Measurements from ENCODE around the gene ALKBH3. TPM values are rescaled to one million over a fixed set of nuclear protein-coding genes. Genes with fewer than 3 reads are reported as not detected.

The ALKBH3 gene
- total RNA-seq, 1 donor from 2014 or later: 25.4 TPM

DNA sequence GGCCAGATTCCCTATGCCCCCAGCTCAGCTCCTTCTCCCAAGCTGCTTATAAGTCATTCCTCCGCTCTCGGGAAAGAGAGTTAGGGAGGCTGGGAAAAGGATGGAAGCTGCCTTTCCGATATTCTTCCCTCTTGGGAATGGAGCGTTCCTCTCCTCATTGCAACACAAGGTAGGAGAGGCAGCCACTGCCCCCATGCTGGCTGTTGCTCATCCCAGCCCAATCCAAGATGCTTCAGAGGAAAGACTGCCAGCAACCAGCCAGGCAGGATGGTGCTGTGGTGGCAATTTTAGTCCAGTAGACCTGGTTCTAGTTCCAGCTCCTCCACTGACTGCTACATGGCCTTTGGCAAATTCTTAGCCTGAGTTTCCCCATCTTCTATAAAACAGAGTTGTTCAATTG, 48.1 kb downstream of the ALKBH3 start:
- H3K4me1 Mint-ChIP-seq: peaks cover 24% of the 10 kb centered on the region
- H3K9me3 Mint-ChIP-seq: no peaks in the 10 kb centered on the region
- TF ChIP-seq, protein P1, sequence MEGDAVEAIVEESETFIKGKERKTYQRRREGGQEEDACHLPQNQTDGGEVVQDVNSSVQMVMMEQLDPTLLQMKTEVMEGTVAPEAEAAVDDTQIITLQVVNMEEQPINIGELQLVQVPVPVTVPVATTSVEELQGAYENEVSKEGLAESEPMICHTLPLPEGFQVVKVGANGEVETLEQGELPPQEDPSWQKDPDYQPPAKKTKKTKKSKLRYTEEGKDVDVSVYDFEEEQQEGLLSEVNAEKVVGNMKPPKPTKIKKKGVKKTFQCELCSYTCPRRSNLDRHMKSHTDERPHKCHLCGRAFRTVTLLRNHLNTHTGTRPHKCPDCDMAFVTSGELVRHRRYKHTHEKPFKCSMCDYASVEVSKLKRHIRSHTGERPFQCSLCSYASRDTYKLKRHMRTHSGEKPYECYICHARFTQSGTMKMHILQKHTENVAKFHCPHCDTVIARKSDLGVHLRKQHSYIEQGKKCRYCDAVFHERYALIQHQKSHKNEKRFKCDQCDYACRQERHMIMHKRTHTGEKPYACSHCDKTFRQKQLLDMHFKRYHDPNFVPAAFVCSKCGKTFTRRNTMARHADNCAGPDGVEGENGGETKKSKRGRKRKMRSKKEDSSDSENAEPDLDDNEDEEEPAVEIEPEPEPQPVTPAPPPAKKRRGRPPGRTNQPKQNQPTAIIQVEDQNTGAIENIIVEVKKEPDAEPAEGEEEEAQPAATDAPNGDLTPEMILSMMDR (conservative IDR thresholded peaks at IDR 0.05): no peak
- no peaks in the 10 kb centered on the region for H3K27me3 Mint-ChIP-seq (ENCODE audit: low read depth)
- no peaks in the 10 kb centered on the region for H3K36me3 Mint-ChIP-seq (ENCODE audit: low read depth)
- H3K4me3 Mint-ChIP-seq: peak overlapping the region; percentile 40
- H3K27ac Mint-ChIP-seq (ENCODE audit: unreplicated experiment): no peak overlapping the region
- no peak for DNase-seq (ENCODE audit: low read depth, low spot score)

- Mint-ChIP-seq H3K36me3 (ENCODE audit: low read depth) (no peaks in the 10 kb centered on the region), H3K4me1 (peaks cover 26% of the 10 kb centered on the region), H3K27me3 (ENCODE audit: low read depth) (peaks cover 2% of the 10 kb centered on the region), H3K4me3 (no peak overlapping the region), H3K27ac (ENCODE audit: unreplicated experiment) (peak overlapping the region; percentile 96), H3K9me3 (no peaks in the 10 kb centered on the region)
- DNase-seq (ENCODE audit: low read depth, low spot score): no peak
- TF ChIP-seq, protein P1 (conservative IDR thresholded peaks at IDR 0.05): no peak
Observed at GRCh38 chr11:43930868-43931716, 50.5 kb downstream of the ALKBH3 start.

- Mint-ChIP-seq H3K4me3 (no peak overlapping the region), H3K27ac (ENCODE audit: unreplicated experiment) (no peak overlapping the region), H3K36me3 (ENCODE audit: low read depth) (no peaks in the 10 kb centered on the region), H3K27me3 (ENCODE audit: low read depth) (peaks cover 2% of the 10 kb centered on the region), H3K4me1 (peaks cover 23% of the 10 kb centered on the region), H3K9me3 (no peaks in the 10 kb centered on the region)
- TF ChIP-seq, protein P1 (conservative IDR thresholded peaks at IDR 0.05): no peak
- no peak for DNase-seq (ENCODE audit: low read depth, low spot score)
Observed at GRCh38 chr11:43931717-43932039, 51.0 kb downstream of the ALKBH3 start.

DNA sequence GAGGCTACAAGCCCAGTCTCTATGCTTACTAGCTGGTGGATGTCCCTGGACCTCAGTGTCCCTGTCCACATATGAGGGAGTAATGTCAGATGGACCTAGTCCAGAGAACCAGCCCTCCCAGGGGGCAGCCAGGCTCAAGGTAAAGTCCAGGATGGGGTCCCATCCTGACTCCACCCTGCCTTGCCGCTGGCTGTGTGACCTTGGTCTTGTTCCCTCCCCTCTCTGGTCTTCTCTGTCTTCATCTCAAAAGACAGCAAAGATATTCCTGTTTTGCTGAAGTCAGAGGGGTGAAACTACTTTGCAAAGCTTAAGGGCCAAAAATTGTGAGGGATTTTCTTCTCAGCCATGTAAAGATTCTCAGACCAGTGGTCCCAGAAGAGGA, 52.6 kb downstream of the ALKBH3 start:
- no peak for DNase-seq (ENCODE audit: low read depth, low spot score)
- Mint-ChIP-seq H3K9me3 (no peaks in the 10 kb centered on the region), H3K27ac (ENCODE audit: unreplicated experiment) (peak overlapping the region; percentile 71), H3K4me1 (peaks cover 27% of the 10 kb centered on the region), H3K4me3 (no peak overlapping the region), H3K36me3 (ENCODE audit: low read depth) (no peaks in the 10 kb centered on the region), H3K27me3 (ENCODE audit: low read depth) (peaks cover 7% of the 10 kb centered on the region)
- TF ChIP-seq, protein P1 (conservative IDR thresholded peaks at IDR 0.05): no peak

DNA sequence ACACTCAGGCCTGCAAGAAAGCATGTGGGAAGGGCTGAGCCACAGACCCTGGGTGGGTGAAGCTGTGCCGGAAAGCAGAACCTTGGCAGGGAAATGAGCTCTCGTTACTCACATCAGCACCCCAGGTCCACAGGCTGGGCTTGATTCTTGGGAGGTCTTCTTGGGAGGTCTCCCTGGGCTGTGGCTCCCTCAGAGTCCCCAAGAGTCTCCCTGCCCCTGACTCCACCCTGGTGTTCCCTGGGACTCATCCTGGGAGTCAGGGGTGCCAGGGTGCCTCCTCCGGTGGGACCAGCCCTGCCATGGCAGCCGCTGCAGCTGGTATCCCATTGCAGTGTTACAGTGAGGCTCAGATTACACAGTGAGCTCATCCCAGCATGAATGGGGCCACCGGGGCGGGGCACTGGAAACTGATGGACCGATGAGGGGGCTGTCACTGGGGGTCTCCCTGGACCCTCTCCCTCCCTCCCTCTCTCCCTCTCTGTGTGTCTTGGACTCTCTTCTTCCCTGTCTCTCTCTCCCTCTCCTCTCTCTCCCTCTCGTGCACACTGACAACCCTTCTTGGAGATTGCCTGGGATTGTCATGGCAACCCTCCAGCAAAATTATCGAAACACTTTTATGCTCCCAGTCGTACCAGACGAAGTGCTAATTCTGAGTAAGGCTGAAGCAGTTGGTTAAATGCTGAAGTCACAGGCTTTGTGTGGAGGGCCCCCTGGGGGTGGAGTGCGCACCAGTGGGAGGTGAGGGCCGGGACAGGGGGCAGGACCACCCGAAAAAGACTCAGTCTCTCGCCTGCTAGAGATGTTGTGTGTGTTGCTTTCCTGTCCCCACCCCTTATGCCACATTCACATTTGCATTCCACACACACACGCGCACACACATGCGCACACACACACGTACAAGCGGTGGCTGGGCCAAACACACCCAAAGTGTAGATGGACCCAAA, 53.2 kb downstream of the ALKBH3 start:
- no peak for DNase-seq (ENCODE audit: low read depth, low spot score)
- TF ChIP-seq, protein P1 (conservative IDR thresholded peaks at IDR 0.05): no peak
- peaks cover 27% of the 10 kb centered on the region for H3K4me1 Mint-ChIP-seq
- H3K4me3 Mint-ChIP-seq: no peak overlapping the region
- H3K27me3 Mint-ChIP-seq (ENCODE audit: low read depth): peaks cover 7% of the 10 kb centered on the region
- H3K36me3 Mint-ChIP-seq (ENCODE audit: low read depth): no peaks in the 10 kb centered on the region
- peak overlapping the region; percentile 88 for H3K27ac Mint-ChIP-seq (ENCODE audit: unreplicated experiment)
- no peaks in the 10 kb centered on the region for H3K9me3 Mint-ChIP-seq

Measured in neural crest cell (in vitro differentiated cells).